ENCODE data around the gene EPS8L3.

Gene EPS8L3

GRCh38 chr1:109716121-109716520, 47.6 kb downstream of the EPS8L3 start:
- TF ChIP-seq TAF1 (IDR thresholded peaks at IDR 0.05; ENCODE audit: borderline replicate concordance, insufficient read depth, low read length): no peak
- TF ChIP-seq FOXP2 (optimal IDR thresholded peaks at IDR 0.05; ENCODE audit: borderline replicate concordance, extremely low read depth, extremely low read length, insufficient read depth): no peak
- no peak for TF ChIP-seq POLR2AphosphoS5 (IDR thresholded peaks at IDR 0.05; ENCODE audit: low read depth, low read length)
- no peak for TF ChIP-seq SIN3A (IDR thresholded peaks at IDR 0.05; ENCODE audit: borderline replicate concordance, insufficient read depth, low read length)
- no peak for TF ChIP-seq REST (IDR thresholded peaks at IDR 0.05; ENCODE audit: insufficient read depth in 1 of 2, low read depth in 2 of 2, low read length in 2 of 2)

- no peak for TF ChIP-seq POLR2AphosphoS5 (IDR thresholded peaks at IDR 0.05; ENCODE audit: low read depth, low read length)
- no peak for TF ChIP-seq FOXP2 (optimal IDR thresholded peaks at IDR 0.05; ENCODE audit: borderline replicate concordance, extremely low read depth, extremely low read length, insufficient read depth)
- TF ChIP-seq TAF1 (IDR thresholded peaks at IDR 0.05; ENCODE audit: borderline replicate concordance, insufficient read depth, low read length): no peak
- no peak for TF ChIP-seq REST (IDR thresholded peaks at IDR 0.05; ENCODE audit: insufficient read depth in 1 of 2, low read depth in 2 of 2, low read length in 2 of 2)
- TF ChIP-seq SIN3A (IDR thresholded peaks at IDR 0.05; ENCODE audit: borderline replicate concordance, insufficient read depth, low read length): no peak
Observed at GRCh38 chr1:109714661-109715372, 48.9 kb downstream of the EPS8L3 start.

- TF ChIP-seq POLR2AphosphoS5 (IDR thresholded peaks at IDR 0.05; ENCODE audit: low read depth, low read length): no peak
- TF ChIP-seq TAF1 (IDR thresholded peaks at IDR 0.05; ENCODE audit: borderline replicate concordance, insufficient read depth, low read length): no peak
- TF ChIP-seq FOXP2 (optimal IDR thresholded peaks at IDR 0.05; ENCODE audit: borderline replicate concordance, extremely low read depth, extremely low read length, insufficient read depth): no peak
- TF ChIP-seq REST (IDR thresholded peaks at IDR 0.05; ENCODE audit: insufficient read depth in 1 of 2, low read depth in 2 of 2, low read length in 2 of 2): no peak
Observed at GRCh38 chr1:109713636-109714035, 50.1 kb downstream of the EPS8L3 start.

- TF ChIP-seq TAF1 (IDR thresholded peaks at IDR 0.05; ENCODE audit: borderline replicate concordance, insufficient read depth, low read length): no peak
- no peak for TF ChIP-seq REST (IDR thresholded peaks at IDR 0.05; ENCODE audit: insufficient read depth in 1 of 2, low read depth in 2 of 2, low read length in 2 of 2)
- TF ChIP-seq POLR2AphosphoS5 (IDR thresholded peaks at IDR 0.05; ENCODE audit: low read depth, low read length): no peak
- no peak for TF ChIP-seq SIN3A (IDR thresholded peaks at IDR 0.05; ENCODE audit: borderline replicate concordance, insufficient read depth, low read length)
- TF ChIP-seq FOXP2 (optimal IDR thresholded peaks at IDR 0.05; ENCODE audit: borderline replicate concordance, extremely low read depth, extremely low read length, insufficient read depth): no peak
Observed at GRCh38 chr1:109712321-109712864, 51.3 kb downstream of the EPS8L3 start.

Data from PFSK-1 (cell line).